D721Med (cell line): Measurements from ENCODE around the gene SLC22A9.

ENCODE experiments used
- DNase-seq: peaks from one replicate; pipeline ENCODE4 v3.0.0; 2011; ENCODE audit warnings: low spot score; ENCODE audit not compliant: insufficient read length
- FAIRE-seq: peaks from 2 replicates; lab custom pipeline; 2011; peaks lifted over from hg19 to GRCh38; lab: Jason Lieb, UNC
- CTCF ChIP-seq: IDR thresholded peaks from 2 replicates; pipeline ENCODE4 v1.5.1; 2012; ENCODE audit warnings: mild to moderate bottlenecking, control low read depth; ENCODE audit not compliant: insufficient read depth; ENCODE audit errors: missing control alignments

Gene SLC22A9

GRCh38 chr11:63445118-63445517 is 75.5 kb downstream of the SLC22A9 start:
- TF ChIP-seq CTCF = no peak
- no peak for DNase-seq
- FAIRE-seq = no peak

- no peak for TF ChIP-seq CTCF
- no peak for DNase-seq
- no peak for FAIRE-seq
These were observed 76.1 kb downstream of the SLC22A9 start for GRCh38 chr11:63445720-63446119.

GRCh38 chr11:63448646-63449045 is 79.1 kb downstream of the SLC22A9 start:
- no peak for TF ChIP-seq CTCF
- DNase-seq = no peak
- FAIRE-seq = no peak

GRCh38 chr11:63459586-63459985 is 90.0 kb downstream of the SLC22A9 start:
- FAIRE-seq = no peak
- no peak for TF ChIP-seq CTCF
- no peak for DNase-seq
